Neural progenitor cell (in vitro differentiated cells): Measurements from ENCODE around the gene EXD2.

Experiments
- EZH2 ChIP-seq: fragments of 200-600 bp; sonication (generic); IDR thresholded peaks from 2 replicates; pipeline ENCODE4 v1.6.1; 2017; ENCODE audit warnings: antibody characterized with exemption, mild to moderate bottlenecking, moderate library complexity
- TF ChIP-seq, protein P1 (sequence below): fragments of 200-600 bp; sonication (generic); IDR thresholded peaks from 2 replicates; pipeline ENCODE4 v1.5.1; 2017; ENCODE audit warnings: antibody characterized with exemption, mild to moderate bottlenecking

DNA sequence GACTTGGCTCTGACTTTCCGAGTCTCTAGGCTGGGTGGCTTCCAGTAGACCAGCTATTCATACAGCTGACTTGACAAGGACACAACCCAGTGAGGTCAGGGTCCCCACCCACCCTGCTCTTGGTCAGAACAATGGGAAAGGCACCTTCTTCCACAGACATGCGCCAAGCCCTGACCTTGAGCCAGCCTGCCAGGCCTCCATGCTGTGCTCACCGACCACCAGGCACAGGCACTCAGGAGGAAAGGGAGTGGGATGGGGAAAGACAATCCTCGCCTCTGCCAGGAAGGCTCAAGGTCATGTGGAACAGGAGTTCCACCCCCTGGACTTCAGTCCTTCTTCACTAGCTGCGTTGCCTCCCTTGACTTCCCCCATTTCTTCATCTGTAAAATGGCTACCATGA, 100.1 kb downstream of the EXD2 start:
- TF ChIP-seq, protein P1, sequence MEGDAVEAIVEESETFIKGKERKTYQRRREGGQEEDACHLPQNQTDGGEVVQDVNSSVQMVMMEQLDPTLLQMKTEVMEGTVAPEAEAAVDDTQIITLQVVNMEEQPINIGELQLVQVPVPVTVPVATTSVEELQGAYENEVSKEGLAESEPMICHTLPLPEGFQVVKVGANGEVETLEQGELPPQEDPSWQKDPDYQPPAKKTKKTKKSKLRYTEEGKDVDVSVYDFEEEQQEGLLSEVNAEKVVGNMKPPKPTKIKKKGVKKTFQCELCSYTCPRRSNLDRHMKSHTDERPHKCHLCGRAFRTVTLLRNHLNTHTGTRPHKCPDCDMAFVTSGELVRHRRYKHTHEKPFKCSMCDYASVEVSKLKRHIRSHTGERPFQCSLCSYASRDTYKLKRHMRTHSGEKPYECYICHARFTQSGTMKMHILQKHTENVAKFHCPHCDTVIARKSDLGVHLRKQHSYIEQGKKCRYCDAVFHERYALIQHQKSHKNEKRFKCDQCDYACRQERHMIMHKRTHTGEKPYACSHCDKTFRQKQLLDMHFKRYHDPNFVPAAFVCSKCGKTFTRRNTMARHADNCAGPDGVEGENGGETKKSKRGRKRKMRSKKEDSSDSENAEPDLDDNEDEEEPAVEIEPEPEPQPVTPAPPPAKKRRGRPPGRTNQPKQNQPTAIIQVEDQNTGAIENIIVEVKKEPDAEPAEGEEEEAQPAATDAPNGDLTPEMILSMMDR, result no peak
- no peak for TF ChIP-seq EZH2
